ENCODE measurements around the gene MAGI2. TPM values are rescaled to one million over a fixed set of nuclear protein-coding genes. Genes with fewer than 3 reads are reported as not detected.

Gene MAGI2
- total RNA-seq, 2 donors from 2014 or later, result 17.9 to 21.0 TPM

- no peak for DNase-seq (ENCODE audit: low spot score)
- intact Hi-C loops (cut with DNase I), result no loop called here
These were observed 548.0 kb downstream of the MAGI2 start for GRCh38 chr7:78905436-78905835.

- intact Hi-C loops (cut with DNase I), result no loop called here
- DNase-seq (ENCODE audit: low spot score), result no peak
These were observed 548.5 kb downstream of the MAGI2 start for GRCh38 chr7:78904983-78905382.

- no peak for DNase-seq (ENCODE audit: low spot score)
- intact Hi-C loops (cut with DNase I), result no loop called here
These were observed 551.9 kb downstream of the MAGI2 start for GRCh38 chr7:78901566-78901965.

- no peak for DNase-seq (ENCODE audit: low spot score)
- intact Hi-C loops (cut with DNase I), result no loop called here
These were observed 552.7 kb downstream of the MAGI2 start for GRCh38 chr7:78900806-78901205.

GRCh38 chr7:78895393-78895792 lies 558.1 kb downstream of the MAGI2 start:
- no peak for DNase-seq (ENCODE audit: low spot score)
- intact Hi-C loops (cut with DNase I), result no loop called here

GRCh38 chr7:78879206-78879605 lies 574.3 kb downstream of the MAGI2 start:
- intact Hi-C loops (cut with DNase I), result no loop called here

GRCh38 chr7:78873117-78873516 lies 580.4 kb downstream of the MAGI2 start:
- intact Hi-C loops (cut with DNase I), result no loop called here
- DNase-seq (ENCODE audit: low spot score), result no peak

More at GRCh38 chr7:78879206-78879605, 574.3 kb downstream of the MAGI2 start:
- no peak for DNase-seq (ENCODE audit: low spot score)

- no peak for DNase-seq (ENCODE audit: low spot score)
- intact Hi-C loops (cut with DNase I), result no loop called here
These were observed 589.1 kb downstream of the MAGI2 start for GRCh38 chr7:78864339-78864738.

GRCh38 chr7:78863281-78863680 lies 590.2 kb downstream of the MAGI2 start:
- DNase-seq (ENCODE audit: low spot score), result no peak
- intact Hi-C loops (cut with DNase I), result no loop called here

GRCh38 chr7:78862411-78862900 lies 591.0 kb downstream of the MAGI2 start:
- DNase-seq (ENCODE audit: low spot score), result no peak
- intact Hi-C loops (cut with DNase I), result no loop called here

- intact Hi-C loops (cut with DNase I), result no loop called here
- no peak for DNase-seq (ENCODE audit: low spot score)
These were observed 600.5 kb downstream of the MAGI2 start for GRCh38 chr7:78852951-78853350.

- no peak for DNase-seq (ENCODE audit: low spot score)
- intact Hi-C loops (cut with DNase I), result no loop called here
These were observed 603.2 kb downstream of the MAGI2 start for GRCh38 chr7:78850093-78850740.

GRCh38 chr7:78845155-78845554 lies 608.3 kb downstream of the MAGI2 start:
- DNase-seq (ENCODE audit: low spot score), result no peak
- intact Hi-C loops (cut with DNase I), result no loop called here

GRCh38 chr7:78842068-78842467 lies 611.4 kb downstream of the MAGI2 start:
- intact Hi-C loops (cut with DNase I), result no loop called here
- DNase-seq (ENCODE audit: low spot score), result no peak

GRCh38 chr7:78835897-78836296 lies 617.6 kb downstream of the MAGI2 start:
- DNase-seq (ENCODE audit: low spot score), result no peak
- intact Hi-C loops (cut with DNase I), result no loop called here

GRCh38 chr7:78828317-78828716 lies 625.1 kb downstream of the MAGI2 start:
- no peak for DNase-seq (ENCODE audit: low spot score)
- intact Hi-C loops (cut with DNase I), result no loop called here

- DNase-seq (ENCODE audit: low spot score), result no peak
- intact Hi-C loops (cut with DNase I), result no loop called here
These were observed 649.9 kb downstream of the MAGI2 start for GRCh38 chr7:78803501-78804127.

- DNase-seq (ENCODE audit: low spot score), result no peak
- intact Hi-C loops (cut with DNase I), result loop anchor here in 1 of 2 donors (5.0 kb wide), 1 partner anchor 502 kb away; no protein-coding TSS in a partner anchor
These were observed 659.4 kb downstream of the MAGI2 start for GRCh38 chr7:78794101-78794500.

GRCh38 chr7:78792624-78793023 lies 660.8 kb downstream of the MAGI2 start:
- intact Hi-C loops (cut with DNase I), result loop anchor here in 1 of 2 donors (5.0 kb wide), 1 partner anchor 500 kb away; no protein-coding TSS in a partner anchor
- DNase-seq (ENCODE audit: low spot score), result no peak

- no peak for DNase-seq (ENCODE audit: low spot score)
- intact Hi-C loops (cut with DNase I), result loop anchor here in 1 of 2 donors (5.0 kb wide), 1 partner anchor 500 kb away; no protein-coding TSS in a partner anchor
These were observed 661.5 kb downstream of the MAGI2 start for GRCh38 chr7:78792006-78792405.

- intact Hi-C loops (cut with DNase I), result no loop called here
- DNase-seq (ENCODE audit: low spot score), result no peak
These were observed 665.0 kb downstream of the MAGI2 start for GRCh38 chr7:78788464-78788863.

Measured in posterior vena cava (tissue), 2 donors.